Mammary epithelial cell (primary cell): ENCODE results near the gene P4HB.

Source experiments
- CTCF ChIP-seq, 2 donors: IDR thresholded peaks in 1 of 2; conservative IDR thresholded peaks in 1 of 2; 2 replicates each; pipeline ENCODE4 v1.5.1; 2011 to 2012; ENCODE audit warnings: inconsistent platforms in 2 of 2, low read length in 2 of 2, mild to moderate bottlenecking in 2 of 2, control low read depth in 1 of 2, low read depth in 1 of 2; ENCODE audit not compliant: insufficient read depth in 1 of 2; ENCODE audit errors: extremely low read depth in 1 of 2
- EZH2 ChIP-seq: IDR thresholded peaks from 2 replicates; pipeline ENCODE4 v1.6.1; 2012; ENCODE audit warnings: low read length, inconsistent platforms, borderline replicate concordance

GRCh38 chr17:81885869-81886548 lies 25.7 kb upstream of the P4HB start:
- TF ChIP-seq CTCF (conservative IDR thresholded peaks at IDR 0.05 in 1 of 2, IDR thresholded peaks at IDR 0.05 in 1 of 2; ENCODE audit: extremely low read depth in 1 of 2, insufficient read depth in 1 of 2, low read depth in 1 of 2, low read length in 2 of 2) (no peak), EZH2 (no peak)
